Stimulated activated CD8-positive, alpha-beta memory T cell treated with anti-CD3 and anti-CD28 coated beads, Interleukin-12 subunit alpha, Interleukin-12 subunit beta, amount 100 ng/mL, for 1 hour (primary cell): Measurements from ENCODE around the gene RGS4.

ENCODE experiments used
- DNase-seq: peaks from one replicate; pipeline ENCODE4 v3.0.0-alpha.2; 2020; ENCODE audit warnings: low read depth

The RGS4 gene

GRCh38 chr1:163069142-163069541 lies at the start of gene RGS4:
Gene RGS4, plus strand, starts transcription at chr1:163069361. Its CDS starts 124 bp downstream, at chr1:163069485.
- DNase-seq: no peak

GRCh38 chr1:163022129-163022528 lies 47.0 kb upstream of the RGS4 start:
- DNase-seq: no peak

- no peak for DNase-seq
Measured at GRCh38 chr1:163027610-163028009, 41.6 kb upstream of the RGS4 start.

- DNase-seq: no peak
Measured at GRCh38 chr1:163029901-163030300, 39.3 kb upstream of the RGS4 start.

GRCh38 chr1:163035446-163036249 lies 33.5 kb upstream of the RGS4 start:
- no peak for DNase-seq

GRCh38 chr1:163036671-163037070 lies 32.5 kb upstream of the RGS4 start:
- DNase-seq: no peak

- no peak for DNase-seq
Measured at GRCh38 chr1:163038928-163039706, 30.0 kb upstream of the RGS4 start.

GRCh38 chr1:163039707-163040093 lies 29.5 kb upstream of the RGS4 start:
- DNase-seq: no peak

GRCh38 chr1:163046071-163046470 lies 23.1 kb upstream of the RGS4 start:
- no peak for DNase-seq

GRCh38 chr1:163047951-163048659 lies 21.1 kb upstream of the RGS4 start:
- DNase-seq: no peak

- DNase-seq: no peak
Measured at GRCh38 chr1:163048869-163049268, 20.3 kb upstream of the RGS4 start.

- DNase-seq: no peak
Measured at GRCh38 chr1:163049296-163049695, 19.9 kb upstream of the RGS4 start.

GRCh38 chr1:163050496-163050895 lies 18.7 kb upstream of the RGS4 start:
- DNase-seq: no peak

- no peak for DNase-seq
Measured at GRCh38 chr1:163054181-163054591, 15.0 kb upstream of the RGS4 start.

GRCh38 chr1:163055005-163055404 lies 14.2 kb upstream of the RGS4 start:
- DNase-seq: no peak

GRCh38 chr1:163055531-163055930 lies 13.6 kb upstream of the RGS4 start:
- DNase-seq: no peak

- no peak for DNase-seq
Measured at GRCh38 chr1:163056831-163057230, 12.3 kb upstream of the RGS4 start.

- DNase-seq: no peak
Measured at GRCh38 chr1:163060343-163061007, 8.7 kb upstream of the RGS4 start.

GRCh38 chr1:163063143-163063542 lies 6.0 kb upstream of the RGS4 start:
- DNase-seq: no peak

- no peak for DNase-seq
Measured at GRCh38 chr1:163063610-163064009, 5.6 kb upstream of the RGS4 start.

- DNase-seq: no peak
Measured at GRCh38 chr1:163066168-163066567, 3.0 kb upstream of the RGS4 start.

- DNase-seq: no peak
Measured at GRCh38 chr1:163066686-163067085, 2.5 kb upstream of the RGS4 start.
